Caco-2 (cell line): ENCODE data around the gene DDI2. TPM values are rescaled to one million over a fixed set of nuclear protein-coding genes. Genes with fewer than 3 reads are reported as not detected.

Source experiments
- BruUV-seq: library from RNA; stranded (reverse); fragments of 400-500 nt; replicated peaks from 2 replicates; lab custom pipeline; 2021; lab: Mats Ljungman, UMichigan
- CTCF ChIA-PET: fragments of 300-600 bp; sonication (Branson Sonifier 250); formaldehyde crosslinking; loops from one replicate; lab custom pipeline; 2022; ENCODE audit warnings: antibody characterized with exemption; lab: Charles Lee
- POLR2A ChIA-PET: fragments of 300-600 bp; sonication (Branson Sonifier 250); formaldehyde crosslinking; loops from one replicate; lab custom pipeline; 2022; ENCODE audit warnings: antibody characterized with exemption; lab: Charles Lee
- DNase-seq, 2 experiments: peaks; one replicate each; pipeline versions ENCODE4 v3.0.0 to v3.0.0-alpha.2; 2020 to 2022
- H3K27me3 ChIP-seq: replicated peaks from 2 replicates; pipeline ENCODE4 v1.6.0; 2011; ENCODE audit warnings: low read length; ENCODE audit not compliant: control insufficient read depth, insufficient read depth
- H3K36me3 ChIP-seq: 2 replicates; pipeline ENCODE4 v1.5.1; 2011; ENCODE audit warnings: low read length; ENCODE audit not compliant: control insufficient read depth, insufficient read depth
- H3K4me1 ChIP-seq: fragments of 250-450 bp; sonication (Bioruptor Pico); 2 replicates; pipeline ENCODE4 v1.5.1; 2020; ENCODE audit warnings: mild to moderate bottlenecking
- H3K4me3 ChIP-seq: 2 replicates; pipeline ENCODE4 v1.5.1; 2011; ENCODE audit warnings: low read depth, mild to moderate bottlenecking, control low read depth, low read length
- H3K9me3 ChIP-seq: fragments of 250-450 bp; sonication (Bioruptor Pico); 2 replicates; pipeline ENCODE4 v1.5.1; 2020; ENCODE audit warnings: mild to moderate bottlenecking, moderate library complexity
- H3K27ac Mint-ChIP-seq: one replicate; pipeline ENCODE4 v1.8.0; 2022; ENCODE audit warnings: mixed read lengths; ENCODE audit not compliant: unreplicated experiment
- H3K27me3 Mint-ChIP-seq: one replicate; pipeline ENCODE4 v1.8.0; 2022; ENCODE audit warnings: mixed read lengths; ENCODE audit not compliant: insufficient read depth, unreplicated experiment
- H3K36me3 Mint-ChIP-seq: one replicate; pipeline ENCODE4 v1.8.0; 2022; ENCODE audit warnings: mild to moderate bottlenecking, mixed read lengths; ENCODE audit not compliant: insufficient read depth, unreplicated experiment
- H3K4me1 Mint-ChIP-seq: one replicate; pipeline ENCODE4 v1.8.0; 2022; ENCODE audit warnings: low read depth, mixed read lengths; ENCODE audit not compliant: unreplicated experiment
- H3K4me3 Mint-ChIP-seq: one replicate; pipeline ENCODE4 v1.8.0; 2022; ENCODE audit warnings: mild to moderate bottlenecking, moderate library complexity, mixed read lengths; ENCODE audit not compliant: unreplicated experiment
- H3K9me3 Mint-ChIP-seq: one replicate; pipeline ENCODE4 v1.8.0; 2022; ENCODE audit warnings: mixed read lengths; ENCODE audit not compliant: unreplicated experiment
- intact Hi-C: fragments of 100-400 bp; cut with micrococcal nuclease; formaldehyde crosslinking; loops from one replicate; pipeline ENCODE4 v1.10.0; 2022; ENCODE audit not compliant: unreplicated experiment
- total RNA-seq: library from RNA; stranded (reverse); gene quantifications from 2 replicates; pipeline ENCODE4 v1.2.3, GENCODE V29; 2022
- TF ChIP-seq, protein P1 (sequence below), 2 experiments: fragments of 200-600 bp in 1 of 2; IDR thresholded peaks; 1 replicate in 1 of 2; 2 replicates in 1 of 2; pipeline versions ENCODE4 v1.5.1 to v1.8.0; 2011 to 2022; ENCODE audit warnings: antibody characterized with exemption in 1 of 2, control low read depth in 1 of 2, inconsistent platforms in 1 of 2, low read depth in 1 of 2, low read length in 1 of 2, mild to moderate bottlenecking in 1 of 2, moderate library complexity in 1 of 2; ENCODE audit not compliant: insufficient read depth in 1 of 2, severe bottlenecking in 1 of 2, unreplicated experiment in 1 of 2

DDI2 gene
- total RNA-seq, 1 experiment from 2014 or later, result 53.4 TPM

DNA sequence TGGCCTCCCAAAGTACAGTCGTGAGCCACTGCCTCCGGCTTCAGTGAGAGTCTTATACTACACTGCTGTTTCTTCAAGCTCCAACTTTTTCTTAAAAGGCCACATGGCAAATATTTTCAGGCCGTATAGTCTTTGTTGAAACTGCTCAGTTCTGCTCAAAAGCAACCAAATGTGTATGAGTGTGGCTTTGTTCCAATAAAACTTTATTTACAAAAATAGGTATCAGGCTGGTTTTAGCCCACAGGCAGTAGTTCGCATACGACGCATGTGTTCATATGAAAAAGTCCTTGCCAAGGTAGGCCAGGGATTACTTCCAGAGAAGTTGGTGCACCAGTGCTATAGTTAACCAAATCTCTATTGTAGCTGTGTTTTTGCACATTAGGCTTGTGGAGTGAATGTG is 73.1 kb downstream of the DDI2 start:
- no TSS peak for BruUV-seq
- Mint-ChIP-seq H3K4me1 (peaks cover 8% of the 10 kb centered on the region), H3K27me3 (no peaks in the 10 kb centered on the region), H3K9me3 (no peaks in the 10 kb centered on the region), H3K36me3 (no peaks in the 10 kb centered on the region), H3K4me3 (no peak overlapping the region), H3K27ac (no peak overlapping the region)
- CTCF ChIA-PET, result no interaction called here
- Histone ChIP-seq H3K4me3 (no peak overlapping the region), H3K36me3 (no peaks in the 10 kb centered on the region), H3K4me1 (peaks cover 4% of the 10 kb centered on the region), H3K27me3 (no peaks in the 10 kb centered on the region), H3K9me3 (no peaks in the 10 kb centered on the region)
- POLR2A ChIA-PET, result interaction anchor here (0.6 kb wide), 1 partner anchor 12 kb away, joined by 7 read pairs; no protein-coding TSS in a partner anchor
- TF ChIP-seq, protein P1, sequence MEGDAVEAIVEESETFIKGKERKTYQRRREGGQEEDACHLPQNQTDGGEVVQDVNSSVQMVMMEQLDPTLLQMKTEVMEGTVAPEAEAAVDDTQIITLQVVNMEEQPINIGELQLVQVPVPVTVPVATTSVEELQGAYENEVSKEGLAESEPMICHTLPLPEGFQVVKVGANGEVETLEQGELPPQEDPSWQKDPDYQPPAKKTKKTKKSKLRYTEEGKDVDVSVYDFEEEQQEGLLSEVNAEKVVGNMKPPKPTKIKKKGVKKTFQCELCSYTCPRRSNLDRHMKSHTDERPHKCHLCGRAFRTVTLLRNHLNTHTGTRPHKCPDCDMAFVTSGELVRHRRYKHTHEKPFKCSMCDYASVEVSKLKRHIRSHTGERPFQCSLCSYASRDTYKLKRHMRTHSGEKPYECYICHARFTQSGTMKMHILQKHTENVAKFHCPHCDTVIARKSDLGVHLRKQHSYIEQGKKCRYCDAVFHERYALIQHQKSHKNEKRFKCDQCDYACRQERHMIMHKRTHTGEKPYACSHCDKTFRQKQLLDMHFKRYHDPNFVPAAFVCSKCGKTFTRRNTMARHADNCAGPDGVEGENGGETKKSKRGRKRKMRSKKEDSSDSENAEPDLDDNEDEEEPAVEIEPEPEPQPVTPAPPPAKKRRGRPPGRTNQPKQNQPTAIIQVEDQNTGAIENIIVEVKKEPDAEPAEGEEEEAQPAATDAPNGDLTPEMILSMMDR (IDR thresholded peaks at IDR 0.05; ENCODE audit: insufficient read depth in 1 of 2, low read depth in 1 of 2, low read length in 1 of 2, severe bottlenecking in 1 of 2, unreplicated experiment in 1 of 2), result no peak
- no peak for DNase-seq
- intact Hi-C loops, result no loop called here

DNA sequence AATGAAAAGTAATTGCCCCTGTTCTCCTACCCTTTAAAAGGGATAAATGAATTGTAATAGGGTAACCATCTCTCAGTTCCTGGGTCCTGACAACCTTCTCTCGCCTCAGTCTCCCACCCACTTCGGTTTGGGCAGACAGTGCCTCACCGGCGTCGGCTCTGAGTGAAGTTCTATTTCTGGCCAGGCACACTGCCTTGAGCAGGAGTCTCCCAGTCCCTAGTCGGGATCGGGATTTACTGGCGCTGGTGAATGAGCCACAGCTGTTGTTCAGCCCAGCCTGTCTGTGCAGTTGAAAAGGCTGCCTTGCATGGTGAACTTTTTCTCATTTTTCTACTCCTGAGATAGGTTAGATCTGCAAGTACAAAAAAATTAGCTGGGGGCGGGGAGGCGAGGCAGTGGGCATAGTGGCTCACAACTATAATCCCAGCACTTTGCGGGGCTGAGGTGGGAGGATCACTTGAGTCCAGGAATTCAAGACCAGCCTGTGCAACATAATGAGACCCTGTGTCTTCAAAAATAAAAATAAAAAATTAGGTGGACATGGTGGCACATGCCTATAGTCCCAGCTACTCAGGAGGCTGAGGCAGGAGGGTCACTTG is 74.3 kb downstream of the DDI2 start:
- H3K4me1 ChIP-seq, result no peaks in the 10 kb centered on the region; the same call in 1 of the 2 replicates
- no peaks in the 10 kb centered on the region for H3K4me1 Mint-ChIP-seq
- ChIA-PET CTCF (no interaction called here), POLR2A (no interaction called here)
- H3K27me3 ChIP-seq, result no peaks in the 10 kb centered on the region
- H3K36me3 ChIP-seq, result no peaks in the 10 kb centered on the region
- H3K4me3 ChIP-seq, result no peak overlapping the region
- BruUV-seq, result no TSS peak
- intact Hi-C loops, result no loop called here
- no peaks in the 10 kb centered on the region for H3K9me3 Mint-ChIP-seq
- TF ChIP-seq, protein P1 (IDR thresholded peaks at IDR 0.05; ENCODE audit: insufficient read depth in 1 of 2, low read depth in 1 of 2, low read length in 1 of 2, severe bottlenecking in 1 of 2, unreplicated experiment in 1 of 2), result no peak
- no peaks in the 10 kb centered on the region for H3K36me3 Mint-ChIP-seq
- no peak overlapping the region for H3K27ac Mint-ChIP-seq
- H3K4me3 Mint-ChIP-seq, result no peak overlapping the region
- no peak for DNase-seq
- no peaks in the 10 kb centered on the region for H3K9me3 ChIP-seq
- H3K27me3 Mint-ChIP-seq, result no peaks in the 10 kb centered on the region

DNA sequence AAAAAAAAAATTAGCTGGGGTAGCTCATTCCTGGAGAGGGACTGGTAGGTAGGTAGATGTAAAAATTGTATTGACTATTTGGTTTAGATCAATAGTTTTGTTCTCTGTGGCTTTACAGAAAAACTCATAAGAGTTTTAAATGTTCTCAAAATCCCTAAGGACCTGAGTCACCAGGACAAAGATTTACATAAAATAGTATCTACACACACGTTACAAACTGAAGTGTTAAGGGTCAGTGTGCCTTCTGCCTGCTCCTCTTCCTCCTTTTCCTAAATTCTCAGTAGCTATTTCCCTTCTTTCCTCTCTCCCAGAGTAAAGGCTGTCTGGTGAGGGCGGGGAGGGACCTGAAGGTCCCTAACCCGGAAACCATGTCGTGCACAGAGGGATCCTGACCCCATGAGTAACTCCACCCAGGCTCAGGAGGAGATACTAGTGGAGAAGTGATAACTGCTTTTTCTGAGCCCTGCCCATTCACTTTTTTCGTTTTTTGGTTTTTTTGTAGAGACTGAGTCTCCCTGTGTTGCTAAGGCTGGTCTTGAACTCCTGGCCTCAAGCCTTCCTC is 74.9 kb downstream of the DDI2 start:
- H3K4me1 ChIP-seq, result no peaks in the 10 kb centered on the region; the same call in 1 of the 2 replicates
- H3K36me3 Mint-ChIP-seq, result no peaks in the 10 kb centered on the region
- TF ChIP-seq, protein P1 (IDR thresholded peaks at IDR 0.05; ENCODE audit: insufficient read depth in 1 of 2, low read depth in 1 of 2, low read length in 1 of 2, severe bottlenecking in 1 of 2, unreplicated experiment in 1 of 2), result no peak
- no peaks in the 10 kb centered on the region for H3K4me1 Mint-ChIP-seq
- no peaks in the 10 kb centered on the region for H3K9me3 ChIP-seq
- no peak for DNase-seq
- CTCF ChIA-PET, result no interaction called here
- no peak overlapping the region for H3K27ac Mint-ChIP-seq
- no peak overlapping the region for H3K4me3 Mint-ChIP-seq
- BruUV-seq, result no TSS peak
- H3K36me3 ChIP-seq, result no peaks in the 10 kb centered on the region
- no peaks in the 10 kb centered on the region for H3K9me3 Mint-ChIP-seq
- no peaks in the 10 kb centered on the region for H3K27me3 Mint-ChIP-seq
- POLR2A ChIA-PET, result no interaction called here
- intact Hi-C loops, result no loop called here
- no peaks in the 10 kb centered on the region for H3K27me3 ChIP-seq
- H3K4me3 ChIP-seq, result no peak overlapping the region
